Measurements from ENCODE around the gene SEC61A2.

Gene SEC61A2

DNA sequence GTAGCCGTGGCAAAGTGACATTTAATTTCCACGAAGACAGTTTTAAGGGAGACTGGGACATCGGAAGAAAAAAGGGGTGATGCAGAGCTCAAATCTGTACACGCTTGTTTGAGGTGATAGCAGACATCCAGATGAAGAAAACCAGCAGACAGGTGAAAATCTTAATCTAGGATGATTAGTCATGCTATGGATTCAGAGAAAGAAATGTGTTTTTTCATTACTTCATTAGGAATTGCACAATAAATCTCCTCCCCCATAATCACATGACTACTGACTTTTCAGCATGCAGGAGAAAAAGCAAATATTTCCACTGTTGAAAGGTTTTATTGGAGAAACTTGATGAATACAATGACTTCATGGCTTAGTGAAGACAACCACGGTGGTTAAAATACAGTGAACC, 63.7 kb downstream of the SEC61A2 start:
- TF ChIP-seq, protein P1, sequence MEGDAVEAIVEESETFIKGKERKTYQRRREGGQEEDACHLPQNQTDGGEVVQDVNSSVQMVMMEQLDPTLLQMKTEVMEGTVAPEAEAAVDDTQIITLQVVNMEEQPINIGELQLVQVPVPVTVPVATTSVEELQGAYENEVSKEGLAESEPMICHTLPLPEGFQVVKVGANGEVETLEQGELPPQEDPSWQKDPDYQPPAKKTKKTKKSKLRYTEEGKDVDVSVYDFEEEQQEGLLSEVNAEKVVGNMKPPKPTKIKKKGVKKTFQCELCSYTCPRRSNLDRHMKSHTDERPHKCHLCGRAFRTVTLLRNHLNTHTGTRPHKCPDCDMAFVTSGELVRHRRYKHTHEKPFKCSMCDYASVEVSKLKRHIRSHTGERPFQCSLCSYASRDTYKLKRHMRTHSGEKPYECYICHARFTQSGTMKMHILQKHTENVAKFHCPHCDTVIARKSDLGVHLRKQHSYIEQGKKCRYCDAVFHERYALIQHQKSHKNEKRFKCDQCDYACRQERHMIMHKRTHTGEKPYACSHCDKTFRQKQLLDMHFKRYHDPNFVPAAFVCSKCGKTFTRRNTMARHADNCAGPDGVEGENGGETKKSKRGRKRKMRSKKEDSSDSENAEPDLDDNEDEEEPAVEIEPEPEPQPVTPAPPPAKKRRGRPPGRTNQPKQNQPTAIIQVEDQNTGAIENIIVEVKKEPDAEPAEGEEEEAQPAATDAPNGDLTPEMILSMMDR (IDR thresholded peaks at IDR 0.05; ENCODE audit: low read depth, low read length, missing control alignments) = no peak
- no peak for DNase-seq (ENCODE audit: low read depth)
- H3K4me3 ChIP-seq (ENCODE audit: low read depth, low read length) = no peak overlapping the region
- in situ Hi-C loops (cut with HindIII; ENCODE audit: low sequenced_read_pairs) = no loop called here

DNA sequence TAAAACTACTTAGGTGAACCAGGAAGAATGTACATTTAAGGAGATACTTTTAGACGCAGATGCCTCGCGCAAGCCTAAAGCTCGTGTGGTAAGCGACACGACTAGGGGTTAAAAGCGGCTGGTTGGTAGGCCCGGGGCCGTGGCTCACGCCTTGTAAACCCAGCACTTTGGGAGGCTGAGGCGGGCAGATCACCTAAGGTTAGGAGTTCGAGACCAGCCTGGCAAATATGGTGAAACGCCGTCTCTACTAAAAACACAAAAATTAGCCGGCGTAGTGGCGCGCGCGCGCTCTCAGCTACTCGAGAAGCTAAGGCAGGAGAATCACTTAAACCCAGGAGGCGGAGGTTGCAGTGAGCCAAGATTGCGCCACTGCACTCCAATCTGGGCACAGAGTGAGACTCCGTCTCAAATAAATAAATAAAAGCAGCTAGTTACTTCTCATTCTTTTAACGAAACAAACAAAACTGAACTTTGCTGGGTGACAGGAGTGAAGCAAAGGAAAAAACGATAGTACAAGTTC, 65.3 kb downstream of the SEC61A2 start:
- in situ Hi-C loops (cut with HindIII; ENCODE audit: low sequenced_read_pairs) = no loop called here

DNA sequence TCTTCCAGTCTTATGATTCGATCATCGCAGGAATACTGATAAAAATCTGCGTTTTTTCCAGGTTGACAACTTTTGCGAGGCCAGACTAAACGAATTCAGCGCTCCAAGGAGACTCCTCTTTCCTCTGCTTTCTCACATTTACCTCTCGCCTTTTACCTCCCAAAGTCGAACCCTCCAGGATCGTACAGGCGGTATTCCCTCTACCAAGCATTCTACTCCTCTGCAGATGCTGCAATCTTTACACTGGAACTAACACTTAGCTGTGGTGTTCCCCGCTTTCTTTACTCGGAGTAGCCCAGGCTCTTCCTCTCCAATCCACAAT, 65.8 kb downstream of the SEC61A2 start:
- H3K4me3 ChIP-seq (ENCODE audit: low read depth, low read length) = peak overlapping the region; percentile 93
- in situ Hi-C loops (cut with HindIII; ENCODE audit: low sequenced_read_pairs) = no loop called here
- no peak for DNase-seq (ENCODE audit: low read depth)
- TF ChIP-seq, protein P1 (IDR thresholded peaks at IDR 0.05; ENCODE audit: low read depth, low read length, missing control alignments) = no peak

More for the DNA sequence above, 65.3 kb downstream of the SEC61A2 start:
- TF ChIP-seq, protein P1 (IDR thresholded peaks at IDR 0.05; ENCODE audit: low read depth, low read length, missing control alignments) = no peak
- no peak for DNase-seq (ENCODE audit: low read depth)
- H3K4me3 ChIP-seq (ENCODE audit: low read depth, low read length) = peak overlapping the region; percentile 93

DNA sequence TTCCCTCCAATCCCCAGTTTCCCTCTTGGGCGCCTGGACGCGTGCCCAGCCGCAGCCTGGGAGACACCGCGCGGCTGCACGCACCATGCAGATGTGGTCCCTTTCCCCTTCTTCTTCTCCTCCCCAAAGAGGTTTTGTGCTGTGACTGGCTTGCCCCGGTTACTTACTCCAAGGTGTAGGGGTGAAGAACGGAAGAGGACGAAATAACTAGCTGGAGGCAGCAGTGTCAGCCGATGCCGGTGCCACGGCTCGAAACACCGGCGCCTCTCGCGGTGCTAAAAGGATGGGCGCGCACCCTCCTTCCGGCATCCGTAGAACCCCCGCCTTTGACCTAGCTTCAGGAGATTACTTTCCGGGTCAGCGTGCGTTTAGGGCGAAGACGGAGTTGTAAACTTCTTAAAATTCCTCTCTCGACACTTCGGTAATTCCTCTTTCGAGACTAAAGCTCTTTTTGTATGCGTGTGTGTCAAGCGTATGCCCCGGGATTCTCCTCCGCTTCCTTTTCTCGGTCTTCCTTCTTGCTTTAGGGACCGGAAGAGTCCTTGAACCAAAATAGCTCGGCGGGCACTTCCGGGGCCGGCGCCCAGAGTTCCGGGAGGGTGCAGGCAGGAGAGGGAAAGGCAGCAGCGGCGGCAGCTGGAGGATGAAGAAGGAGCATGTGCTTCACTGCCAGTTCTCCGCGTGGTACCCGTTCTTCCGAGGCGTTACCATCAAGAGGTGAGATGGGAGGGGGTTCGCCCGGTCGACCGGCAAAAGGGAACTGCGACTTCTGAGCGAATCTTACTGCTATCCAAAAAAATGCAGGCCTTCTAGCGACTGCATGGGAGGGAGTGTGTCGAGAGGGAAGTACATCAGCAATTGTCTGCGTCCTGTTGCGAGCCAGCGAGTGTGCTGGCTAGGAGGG, 66.4 kb downstream of the SEC61A2 start, which contains the start of the genes CDC123 and NUDT5:
TSS of gene CDC123 (plus strand) at position 586 of the 904 bp plus-strand sequence. CDS start at position 644, 58 bp downstream.
TSS of gene NUDT5 (minus strand) at position 289 of the 904 bp plus-strand sequence. CDS start 9,600 bp downstream, outside the sequence.
- TF ChIP-seq, protein P1 (IDR thresholded peaks at IDR 0.05; ENCODE audit: low read depth, low read length, missing control alignments) = no peak
- H3K4me3 ChIP-seq (ENCODE audit: low read depth, low read length) = peak within 1 kb of the TSS; percentile 93
- DNase-seq (ENCODE audit: low read depth) = peak; percentile 74
- in situ Hi-C loops (cut with HindIII; ENCODE audit: low sequenced_read_pairs) = no loop called here

DNA sequence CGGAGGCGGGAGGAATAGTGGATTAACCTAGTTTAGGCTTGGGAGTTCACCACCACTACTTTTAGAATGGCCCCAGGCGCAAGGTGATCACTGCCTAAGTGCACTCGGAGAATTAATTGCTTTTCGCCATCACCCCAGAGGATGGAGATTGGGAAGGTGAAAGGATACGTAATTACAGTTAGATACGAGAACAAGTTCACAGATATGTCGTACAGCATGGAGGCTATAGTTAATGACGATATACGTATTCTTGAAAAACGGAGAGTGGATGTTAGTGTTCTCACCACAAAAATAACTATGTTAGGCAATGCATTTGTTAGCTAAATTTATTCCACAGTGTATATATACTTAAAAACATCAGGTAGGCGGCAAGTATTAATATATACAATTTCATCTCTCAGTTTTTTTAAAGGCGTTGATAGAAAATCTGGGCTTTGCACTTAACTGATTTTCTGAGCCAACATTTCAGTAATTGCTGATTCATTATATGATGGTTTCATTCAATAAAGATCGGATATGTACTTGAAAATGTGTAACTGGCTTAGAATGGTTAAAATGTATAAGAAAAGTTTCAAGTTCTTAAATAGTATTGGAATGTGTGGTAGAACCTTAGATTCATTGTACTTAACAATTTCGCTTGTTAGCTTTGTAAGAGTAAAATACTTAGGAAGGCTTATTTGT, 67.2 kb downstream of the SEC61A2 start:
- TF ChIP-seq, protein P1 (IDR thresholded peaks at IDR 0.05; ENCODE audit: low read depth, low read length, missing control alignments) = no peak
- peak overlapping the region; percentile 93 for H3K4me3 ChIP-seq (ENCODE audit: low read depth, low read length)
- in situ Hi-C loops (cut with HindIII; ENCODE audit: low sequenced_read_pairs) = no loop called here
- DNase-seq (ENCODE audit: low read depth) = no peak

DNA sequence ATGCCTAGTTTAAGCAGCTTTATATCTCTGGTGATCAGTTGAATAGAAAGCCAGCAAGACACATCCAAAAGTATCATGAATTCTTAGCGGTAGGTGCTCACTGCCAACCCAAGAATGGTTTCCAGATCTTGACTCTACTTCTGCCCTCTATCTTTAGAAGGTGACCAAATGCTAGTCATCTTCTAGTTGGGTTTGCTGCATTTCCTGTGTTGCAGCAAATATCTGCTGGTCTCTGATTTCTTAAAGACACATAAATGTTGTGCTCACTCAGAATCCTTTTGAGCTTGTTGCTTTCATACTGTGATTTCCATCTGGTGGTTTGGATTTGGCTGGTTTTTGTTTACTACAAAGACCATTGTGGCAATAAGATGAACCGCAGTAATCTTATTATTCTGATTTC, 68.7 kb downstream of the SEC61A2 start:
- in situ Hi-C loops (cut with HindIII; ENCODE audit: low sequenced_read_pairs) = no loop called here
- TF ChIP-seq, protein P1 (IDR thresholded peaks at IDR 0.05; ENCODE audit: low read depth, low read length, missing control alignments) = no peak
- no peak overlapping the region for H3K4me3 ChIP-seq (ENCODE audit: low read depth, low read length)
- DNase-seq (ENCODE audit: low read depth) = no peak
